HG03175 (cell line): ENCODE data around the gene SLC7A6OS.
A peak's percentile ranks its signal among the peaks of the same experiment; 100 is the strongest.
"Not testable (repeated sequence)": the region's sequence is repeated elsewhere in the genome, so short reads cannot be mapped to it uniquely, and the experiment has no call there.

Experiments
- ATAC-seq: cut with Tn5 transposase; IDR thresholded peaks from one replicate; pipeline ENCODE4 v1.9.1; 2021; ENCODE audit warnings: mild to moderate bottlenecking, moderate library complexity; ENCODE audit not compliant: unreplicated experiment

Gene SLC7A6OS

DNA sequence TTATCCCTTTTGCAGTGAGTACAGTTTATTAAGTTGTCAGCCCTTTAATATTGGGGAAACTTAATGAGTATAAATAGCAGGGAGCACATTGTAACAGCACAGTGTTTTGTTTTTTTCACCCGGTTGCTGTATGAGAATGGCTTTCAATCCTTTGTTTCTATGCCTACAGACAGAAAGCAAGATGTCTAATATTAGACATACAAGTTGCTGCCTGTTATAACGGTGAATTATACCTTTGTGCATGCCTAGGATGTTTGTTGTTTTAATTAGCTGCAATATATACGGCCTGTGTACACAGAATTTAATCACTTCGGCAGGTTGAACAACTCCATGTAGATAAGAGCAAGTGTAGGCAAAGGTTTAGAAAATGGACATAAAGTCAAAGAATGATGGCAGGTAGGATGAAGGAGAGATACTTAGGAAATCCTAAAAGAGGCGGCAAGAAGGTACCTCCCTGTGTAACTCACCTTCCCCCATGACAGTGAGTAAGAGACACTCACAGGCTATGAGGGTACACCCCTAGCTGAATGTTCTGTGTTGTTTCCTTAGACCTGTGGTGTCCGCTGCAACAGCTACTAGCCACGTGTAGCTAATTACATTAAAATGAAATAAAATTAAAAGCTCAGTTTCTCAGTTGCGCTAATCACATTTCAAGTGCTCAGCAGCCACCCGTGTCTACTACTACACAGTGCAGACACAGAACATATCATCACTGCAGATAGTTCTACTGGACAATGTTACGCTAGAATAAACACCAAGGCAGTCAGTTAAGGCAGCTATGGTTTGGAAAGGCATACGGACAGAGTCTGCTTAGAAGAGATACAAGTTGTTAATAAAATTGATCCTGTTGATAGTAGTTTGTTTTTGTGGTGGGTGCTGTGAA lies 10.9 kb downstream of the SLC7A6OS start:
- no peak for ATAC-seq

DNA sequence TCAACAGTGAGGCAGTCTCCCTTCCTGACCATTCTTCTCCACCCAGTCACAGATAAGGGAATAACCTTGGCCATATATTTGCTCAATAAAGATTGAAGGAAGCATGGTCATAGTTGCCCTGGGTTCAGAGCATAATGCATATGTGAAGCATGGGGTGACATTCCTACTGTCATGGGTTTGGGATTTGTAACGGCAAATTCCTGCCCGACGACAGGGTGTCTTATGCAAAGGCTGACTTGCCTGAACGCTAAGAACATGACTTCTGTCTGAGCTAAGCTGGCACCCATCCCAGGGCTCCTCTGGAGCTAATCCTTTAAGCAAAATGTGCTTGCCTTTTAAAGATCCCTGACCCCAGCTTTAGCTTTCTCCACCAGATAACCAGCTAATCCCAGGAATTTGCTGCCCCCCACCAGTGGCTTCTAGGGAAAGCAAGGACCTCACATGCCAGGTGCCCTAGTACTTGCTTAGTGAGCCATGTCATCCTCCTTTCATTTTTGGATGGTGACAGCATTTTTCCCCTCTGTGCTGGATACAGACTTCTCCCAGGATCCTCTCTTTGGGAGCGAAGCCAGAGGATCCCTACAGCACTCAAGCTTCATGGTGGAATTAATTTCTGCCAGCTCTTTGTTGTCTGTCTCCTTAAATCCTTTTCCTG lies 11.7 kb downstream of the SLC7A6OS start:
- no peak for ATAC-seq

DNA sequence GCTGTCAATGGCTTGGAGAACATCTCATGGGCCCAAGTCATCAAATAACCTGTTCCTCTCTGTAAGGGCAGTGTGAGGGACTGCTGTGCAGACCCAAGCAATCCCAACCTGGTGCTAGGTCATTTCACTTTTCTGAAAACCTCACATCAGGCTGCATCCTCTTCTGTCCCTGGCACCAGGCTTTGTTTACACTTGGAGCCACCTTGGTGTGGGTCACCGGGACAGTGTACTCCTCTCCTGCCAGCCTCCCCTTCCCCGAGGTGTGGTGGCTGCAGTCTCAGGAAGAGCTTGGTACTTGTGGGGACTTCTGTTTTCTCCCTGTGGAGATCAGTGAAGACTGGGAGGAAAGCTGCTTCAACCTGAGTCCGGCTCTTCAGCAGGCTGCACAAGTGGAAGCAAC lies 12.4 kb downstream of the SLC7A6OS start:
- no peak for ATAC-seq

DNA sequence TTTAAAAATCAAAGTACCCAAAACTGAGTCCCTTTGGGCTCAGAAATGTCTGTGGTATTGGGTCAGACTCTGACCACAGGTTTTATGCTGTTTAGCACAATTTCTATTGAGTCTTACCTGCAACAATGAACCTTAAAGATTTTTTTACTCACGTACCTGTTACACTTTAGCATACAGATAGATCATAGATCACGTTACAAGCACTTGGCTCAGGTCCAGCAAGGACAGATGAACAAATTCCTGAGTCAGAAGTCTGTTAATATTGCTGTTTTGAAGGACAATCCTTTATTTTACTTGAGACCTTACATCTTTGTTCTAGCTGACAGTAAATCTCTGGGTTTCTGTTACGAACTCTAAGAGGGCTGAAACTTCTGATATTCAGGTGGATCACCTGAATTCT lies 12.8 kb downstream of the SLC7A6OS start:
- no peak for ATAC-seq

DNA sequence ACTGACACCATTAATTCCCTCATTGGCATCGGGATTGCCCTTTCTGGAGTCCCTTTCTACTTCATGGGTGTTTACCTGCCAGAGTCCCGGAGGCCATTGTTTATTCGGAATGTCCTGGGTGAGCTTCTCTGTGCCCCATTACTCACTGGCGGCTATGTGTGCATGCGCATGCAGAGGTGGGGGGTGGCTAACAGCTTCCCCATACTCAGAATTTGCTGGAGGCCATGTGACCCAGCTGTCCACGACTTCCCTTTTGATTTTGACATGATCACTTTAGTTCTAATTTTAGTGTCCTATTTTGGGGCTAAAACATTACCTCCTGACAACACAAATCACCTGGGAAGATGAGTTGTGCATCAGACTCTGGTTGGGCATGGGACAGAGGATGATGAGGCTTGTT lies 14.1 kb downstream of the SLC7A6OS start:
- no peak for ATAC-seq

DNA sequence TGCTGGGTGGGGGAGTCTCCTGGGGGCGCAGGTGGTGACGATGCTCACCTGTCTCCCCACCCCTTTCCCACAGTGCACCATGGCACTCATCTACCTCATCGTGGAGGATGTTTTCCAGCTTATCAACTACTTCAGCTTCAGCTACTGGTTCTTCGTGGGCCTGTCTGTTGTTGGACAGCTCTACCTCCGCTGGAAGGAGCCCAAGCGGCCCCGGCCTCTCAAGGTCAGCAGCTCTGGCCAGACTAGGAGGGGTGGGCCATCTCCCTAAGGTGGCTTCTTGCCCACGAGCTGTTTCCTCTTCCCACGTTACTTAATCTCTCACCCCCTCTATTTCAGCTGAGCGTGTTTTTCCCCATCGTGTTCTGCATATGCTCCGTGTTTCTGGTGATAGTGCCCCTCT lies 14.5 kb downstream of the SLC7A6OS start:
- ATAC-seq: no peak

DNA sequence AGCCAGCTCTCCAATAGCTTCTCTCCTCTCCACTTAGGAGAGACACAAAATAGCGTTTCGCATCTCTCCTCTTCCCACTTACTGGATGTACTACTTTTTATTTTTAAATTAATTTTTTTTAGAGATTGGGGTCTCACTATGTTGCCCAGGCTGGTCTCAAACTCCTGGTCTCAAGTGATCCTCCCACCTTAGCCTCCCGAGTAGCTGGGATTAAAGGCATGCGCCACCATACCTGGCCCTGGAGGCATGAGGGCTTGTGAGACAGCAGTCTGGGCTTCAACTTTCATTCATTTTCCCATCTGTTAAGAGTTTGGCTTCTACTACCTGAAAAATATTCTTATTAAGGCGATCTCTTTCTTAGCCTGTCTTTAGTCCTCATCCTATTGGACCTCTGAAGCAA lies 18.3 kb downstream of the SLC7A6OS start:
- no peak for ATAC-seq

DNA sequence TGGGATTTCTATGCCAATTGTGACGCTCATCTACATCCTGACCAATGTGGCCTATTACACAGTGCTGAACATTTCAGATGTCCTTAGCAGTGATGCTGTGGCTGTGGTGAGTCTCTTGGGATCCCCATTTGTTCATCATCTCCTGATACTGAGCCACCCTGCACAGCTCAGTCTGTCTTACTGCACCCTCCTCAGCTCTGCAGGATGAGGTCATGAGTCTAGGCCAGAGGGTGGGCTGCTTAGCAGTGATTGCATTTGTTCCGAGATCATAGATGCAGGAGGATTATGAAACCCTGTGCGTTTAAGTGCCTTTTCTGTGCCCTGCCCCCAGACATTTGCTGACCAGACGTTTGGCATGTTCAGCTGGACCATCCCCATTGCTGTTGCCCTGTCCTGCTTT lies 19.5 kb downstream of the SLC7A6OS start:
- ATAC-seq: no peak

DNA sequence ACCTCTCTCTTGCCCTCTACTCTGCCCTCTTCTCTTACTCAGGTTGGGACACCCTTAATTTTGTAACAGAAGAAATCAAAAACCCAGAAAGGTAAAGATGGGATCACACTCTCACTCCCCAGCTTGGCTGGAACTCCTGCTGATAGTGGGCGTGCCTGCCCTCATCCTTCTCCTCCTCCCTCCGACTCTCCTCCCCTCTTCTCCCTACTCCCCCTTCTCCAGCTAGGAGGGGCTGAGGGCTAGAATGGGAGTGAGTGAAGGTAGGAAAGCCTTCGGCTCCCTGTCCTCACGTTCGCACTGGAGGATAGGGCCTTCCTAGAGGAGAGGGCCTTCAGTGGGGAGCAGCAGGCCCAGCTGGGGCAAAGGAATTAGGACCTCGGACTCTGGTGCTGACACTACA lies 20.3 kb downstream of the SLC7A6OS start:
- no peak for ATAC-seq

DNA sequence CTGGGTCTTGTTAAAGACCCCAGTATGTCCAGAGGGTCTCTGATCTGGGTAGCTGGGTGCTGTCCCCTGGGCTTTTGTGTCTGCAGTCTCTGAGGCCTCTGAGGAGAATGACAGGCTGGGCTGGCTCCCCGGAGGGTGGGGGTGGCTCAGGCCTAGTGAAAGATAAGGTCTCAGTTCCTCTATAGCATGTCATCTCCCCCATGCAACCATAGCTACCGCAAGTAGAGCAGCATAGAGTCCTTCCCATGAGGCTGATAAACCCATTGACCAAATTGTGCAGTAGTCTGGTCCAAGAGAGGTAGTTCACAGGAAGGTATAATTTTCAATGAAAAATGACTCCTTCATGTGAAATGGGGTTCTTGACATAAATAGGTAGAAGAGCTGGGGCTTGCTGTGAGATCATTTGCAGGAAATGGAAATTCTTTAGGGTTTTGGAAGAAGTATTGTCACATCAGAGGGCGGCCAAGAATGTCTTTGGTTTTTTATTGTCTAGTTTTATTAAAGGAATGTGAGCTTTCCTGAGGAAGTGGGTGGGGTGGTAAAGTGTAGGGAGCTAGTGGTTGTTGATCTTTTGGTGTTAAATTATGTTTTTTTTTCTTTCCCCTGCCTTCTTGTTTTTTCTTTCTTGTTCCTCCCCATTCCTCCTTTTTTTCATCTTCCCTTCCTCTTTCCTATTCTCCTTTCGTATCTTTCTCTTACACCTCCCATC lies 21.0 kb downstream of the SLC7A6OS start:
- ATAC-seq: peak; percentile 89

DNA sequence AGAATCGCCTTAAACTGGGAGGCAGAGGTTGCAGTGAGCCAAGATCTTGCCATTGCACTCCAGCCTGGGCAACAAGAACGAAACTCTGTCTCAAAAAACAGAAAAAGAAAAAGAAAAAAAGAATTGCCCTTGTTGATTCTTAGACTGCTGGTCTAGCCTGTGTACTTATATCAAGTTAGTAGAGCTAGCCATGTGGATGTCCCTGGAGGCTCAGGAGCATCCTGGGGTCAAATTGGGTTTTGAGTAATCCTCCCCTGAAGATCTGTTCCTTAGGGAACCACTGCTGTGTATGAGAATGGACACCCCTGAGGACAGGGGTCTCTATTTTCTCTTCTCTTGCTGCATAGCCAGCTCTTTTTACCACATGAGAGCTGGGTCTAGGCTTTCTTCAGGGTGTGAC lies 21.5 kb downstream of the SLC7A6OS start:
- no peak for ATAC-seq

DNA sequence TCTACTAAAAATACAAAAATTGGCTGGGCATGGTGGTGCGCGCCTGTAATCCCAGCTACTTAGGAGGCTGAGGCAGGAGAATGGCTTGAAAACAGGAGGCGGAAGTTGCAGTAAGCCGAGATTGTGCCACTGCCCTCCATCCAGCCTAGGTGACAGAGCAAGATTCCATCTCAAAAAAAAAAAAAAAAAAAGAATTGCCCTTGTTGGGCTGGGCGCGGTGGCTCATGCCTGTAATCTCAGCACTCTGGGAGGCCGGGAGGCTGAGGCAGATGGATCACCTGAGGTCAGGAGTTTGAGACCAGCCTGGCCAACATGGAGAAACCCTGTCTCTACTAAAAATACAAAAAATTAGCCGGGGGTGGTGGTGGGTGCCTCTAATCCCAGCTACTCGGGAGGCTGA lies 21.9 kb downstream of the SLC7A6OS start:
- ATAC-seq: not testable (repeated sequence)

DNA sequence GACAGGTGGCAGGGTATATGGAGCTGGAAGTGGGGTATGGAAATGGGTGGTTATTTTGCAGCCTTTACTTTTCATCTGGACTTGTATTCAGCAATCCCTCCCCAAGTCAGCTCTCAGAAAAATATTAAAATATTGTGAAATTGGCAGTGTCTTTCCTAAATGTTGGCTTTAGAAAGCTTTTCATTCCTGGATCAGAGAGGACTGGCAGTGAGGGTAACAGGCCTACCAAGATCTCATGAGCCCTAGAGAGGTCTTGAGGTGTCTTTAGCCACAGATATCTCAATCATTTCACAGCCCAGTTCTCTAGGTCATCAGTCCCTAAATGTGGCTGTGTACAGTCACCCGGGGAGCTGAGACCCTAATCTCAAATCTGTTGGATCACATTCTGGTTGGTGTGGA lies 22.5 kb downstream of the SLC7A6OS start:
- no peak for ATAC-seq

DNA sequence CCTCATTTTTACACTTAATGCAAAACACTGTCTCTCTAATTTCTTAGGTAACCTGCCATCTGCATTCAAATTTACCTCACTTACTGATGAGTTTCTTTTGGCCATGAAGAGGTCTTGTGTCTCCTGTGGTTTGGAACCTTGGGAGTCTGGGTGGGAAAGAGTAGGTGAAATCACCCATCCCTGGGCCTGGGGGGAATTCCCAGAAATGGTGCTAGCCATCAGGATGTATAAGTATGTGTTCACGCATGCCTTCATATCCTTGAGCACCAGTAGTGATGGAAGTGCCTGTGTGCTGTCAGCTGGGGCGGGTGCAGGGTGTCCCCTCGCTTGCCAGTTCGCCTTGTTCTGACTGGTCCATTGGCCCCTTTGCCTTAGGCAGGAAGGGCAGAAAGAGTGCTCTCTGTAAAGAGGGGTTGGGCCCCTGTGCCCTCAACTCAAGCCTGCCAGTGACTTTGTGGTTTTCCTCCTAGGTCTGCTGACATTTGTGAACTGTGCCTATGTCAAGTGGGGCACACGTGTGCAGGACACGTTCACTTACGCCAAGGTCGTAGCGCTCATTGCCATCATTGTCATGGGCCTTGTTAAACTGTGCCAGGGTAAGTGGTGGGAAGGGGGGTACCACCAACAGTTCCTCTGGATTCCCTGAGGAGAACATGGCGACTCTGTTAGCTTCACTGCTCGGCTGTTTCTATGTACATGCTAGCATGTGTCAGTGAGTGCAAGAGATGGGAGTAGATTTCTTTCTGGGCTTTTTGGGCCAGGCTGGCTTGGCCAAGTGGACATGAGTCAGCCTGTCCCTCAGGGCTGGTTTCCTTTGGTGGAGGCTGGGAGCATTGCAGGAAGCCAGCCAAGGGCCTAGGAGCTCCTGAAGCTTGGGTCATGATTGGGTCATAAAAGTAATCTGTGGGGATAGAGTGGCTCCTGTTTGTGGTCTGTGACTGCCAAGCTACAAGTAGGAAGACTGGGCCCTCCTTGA lies 23.2 kb downstream of the SLC7A6OS start:
- ATAC-seq: no peak

DNA sequence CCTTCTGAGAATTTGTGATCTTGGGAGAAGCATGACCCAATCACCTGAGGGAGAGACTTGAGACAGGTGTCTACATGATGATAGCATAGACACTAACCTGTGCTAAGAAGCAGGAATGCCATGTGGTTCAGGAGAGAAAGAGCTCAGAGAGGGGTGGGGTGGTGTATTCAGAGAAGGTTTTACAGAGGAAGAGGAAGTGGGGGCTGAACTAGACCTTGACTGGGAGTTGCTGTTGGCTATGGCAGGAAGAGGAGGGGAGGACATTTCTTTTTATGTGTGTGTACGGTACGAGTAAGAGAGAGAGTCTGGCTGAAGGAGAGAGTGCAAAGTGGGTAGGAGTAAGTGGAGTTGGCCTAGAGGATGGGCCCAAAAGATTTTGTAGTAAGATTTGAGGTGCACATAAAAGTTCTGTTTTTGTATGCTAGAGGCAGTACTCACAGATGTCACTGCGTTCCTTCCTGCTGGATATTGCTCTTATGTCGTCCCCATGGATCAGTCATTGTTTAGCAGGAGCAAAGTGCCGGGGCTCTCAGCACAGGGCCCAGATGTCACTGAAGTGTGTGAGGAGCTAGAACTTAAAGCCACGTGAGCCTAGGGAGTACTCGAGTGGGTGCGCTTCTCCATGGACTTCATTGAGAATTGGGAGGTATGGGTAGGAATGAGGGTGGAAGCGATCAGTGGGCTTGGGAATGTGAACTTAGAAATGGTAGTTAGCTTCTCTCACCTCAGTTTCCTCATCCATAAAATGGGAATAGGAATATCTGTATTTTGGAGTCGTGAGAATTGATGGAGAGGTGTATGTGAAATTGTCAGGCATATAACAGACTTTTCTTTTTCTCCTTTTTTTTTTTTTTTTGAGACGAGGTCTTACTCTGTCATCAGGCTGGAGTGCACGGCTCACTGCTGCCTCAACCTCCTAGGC lies 24.3 kb downstream of the SLC7A6OS start:
- ATAC-seq: no peak

DNA sequence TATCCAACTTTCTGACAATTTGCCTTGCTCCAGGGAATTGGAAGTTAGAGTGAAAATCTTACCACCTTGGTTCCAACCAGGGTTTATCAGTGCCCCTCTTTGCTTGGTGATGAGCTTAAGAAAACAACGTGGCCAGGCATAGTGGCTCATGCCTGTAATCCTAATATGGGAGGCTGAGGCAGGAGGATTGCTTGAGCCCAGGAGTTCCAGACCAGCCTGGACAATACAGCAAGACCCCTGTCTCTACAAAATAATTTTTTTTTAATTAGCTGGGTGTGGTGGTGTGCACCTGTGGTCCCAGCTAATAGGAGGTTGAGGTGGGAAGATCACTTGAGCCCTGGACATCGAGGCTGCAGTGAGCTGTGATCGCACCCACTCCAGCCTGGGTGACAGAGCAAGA lies 25.1 kb downstream of the SLC7A6OS start:
- ATAC-seq: no peak

DNA sequence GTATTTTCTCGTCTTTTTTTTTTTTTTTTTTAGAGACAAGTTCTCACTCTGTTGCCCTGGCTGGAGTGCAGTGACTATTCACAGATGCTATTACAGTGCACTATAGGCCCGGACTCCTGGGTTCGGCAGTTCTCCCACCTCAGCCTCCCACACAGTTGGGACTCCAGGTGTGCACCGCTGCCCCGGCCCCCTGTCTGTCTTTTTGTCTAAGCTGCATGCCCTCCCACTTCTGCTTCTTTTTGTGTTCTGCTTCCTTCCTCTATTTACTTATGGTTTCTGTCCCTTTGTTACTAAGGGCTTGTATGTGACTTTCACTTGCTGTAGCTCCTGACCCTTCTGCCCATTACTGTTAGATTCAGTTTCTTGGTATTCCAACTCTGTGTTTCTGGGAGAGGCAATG lies 25.9 kb downstream of the SLC7A6OS start:
- peak; percentile 57 for ATAC-seq

DNA sequence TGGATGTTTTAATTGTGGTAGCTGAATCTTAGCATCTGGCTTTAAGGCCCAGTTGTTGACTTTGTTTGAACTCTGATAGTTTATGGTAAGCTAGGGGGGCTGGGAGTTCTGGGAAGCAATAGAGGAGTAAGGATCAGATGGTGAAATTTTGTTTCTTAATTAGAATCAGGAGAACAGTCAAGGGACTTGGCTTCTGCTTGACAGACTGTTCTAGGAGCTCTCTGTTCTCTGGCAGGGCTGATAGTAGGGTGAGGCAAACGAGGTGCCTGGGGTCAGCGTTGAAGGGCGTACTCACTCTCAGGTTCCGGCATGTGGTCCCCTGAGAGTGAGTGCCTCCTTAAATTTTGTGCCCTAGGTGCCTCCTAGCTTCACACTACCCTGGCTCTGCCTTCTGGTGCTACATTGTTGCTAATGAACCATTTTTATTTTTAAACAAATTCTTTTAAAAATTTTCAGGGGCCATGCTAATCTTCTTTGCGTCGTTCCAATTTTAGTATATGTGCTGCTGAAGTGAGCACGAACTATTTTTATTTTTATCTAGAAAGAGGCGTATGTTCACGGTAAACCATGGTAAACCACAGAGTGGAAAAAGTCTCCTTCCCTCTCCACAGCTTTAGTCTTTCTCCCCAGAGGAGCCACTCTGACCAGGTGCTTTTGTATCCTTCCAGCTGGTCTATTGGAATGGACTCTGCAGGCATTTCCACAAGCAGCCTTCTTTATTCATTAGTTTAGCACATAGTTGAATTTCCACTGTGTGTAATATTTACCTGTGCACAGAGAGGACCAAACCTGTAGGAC lies 26.7 kb downstream of the SLC7A6OS start:
- ATAC-seq: peak; percentile 42

DNA sequence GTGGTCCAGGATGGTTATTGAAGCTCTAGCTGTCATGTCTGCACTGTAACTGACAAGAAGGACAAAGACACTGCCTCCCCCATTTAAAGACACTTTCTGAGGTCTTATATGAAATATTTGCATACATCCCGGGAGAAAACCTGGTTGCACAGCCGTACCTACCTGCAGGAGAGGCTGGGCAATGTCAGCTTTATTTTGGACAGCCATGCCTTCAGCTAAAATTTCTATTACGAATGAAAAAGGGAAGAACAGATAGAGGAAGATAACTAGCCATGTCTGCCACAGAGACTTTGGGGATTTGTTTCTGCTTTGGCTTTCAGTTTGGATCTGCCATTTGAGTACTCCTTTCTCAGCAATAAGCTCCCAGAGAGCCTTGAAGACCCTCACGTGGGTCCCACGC lies 27.4 kb downstream of the SLC7A6OS start:
- ATAC-seq: no peak
